A204.1 (cell line): Measurements from ENCODE around the gene TUBA1A.
"Not testable (repeated sequence)": the region's sequence is repeated elsewhere in the genome, so short reads cannot be mapped to it uniquely, and the experiment has no call there.

Source experiments
- FAIRE-seq: peaks from 2 replicates; lab custom pipeline; 2012; peaks lifted over from hg19 to GRCh38; lab: Jason Lieb, UNC

Gene TUBA1A

DNA sequence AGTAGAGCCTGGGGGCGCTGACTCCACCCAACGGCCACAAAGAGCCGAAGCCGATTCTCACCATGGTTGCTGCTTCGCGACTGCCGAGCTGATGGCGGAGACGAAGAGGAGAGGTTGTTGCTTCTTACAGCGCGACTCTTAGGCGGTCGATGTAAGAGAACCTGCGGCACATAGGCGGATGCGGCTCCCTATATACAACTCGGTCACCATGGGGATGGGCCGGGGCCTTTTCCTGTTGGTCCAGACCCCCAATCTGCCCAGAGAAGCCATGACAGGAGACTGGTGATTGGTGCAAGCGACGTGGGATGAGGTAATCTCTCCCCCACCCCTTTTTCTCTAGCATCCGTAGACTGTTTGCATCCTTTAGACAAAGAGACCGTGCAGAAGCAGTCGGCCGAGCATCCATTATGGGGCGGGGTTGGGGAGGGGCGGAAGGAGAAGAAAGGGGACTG is at the start of gene TUBA1A:
Gene TUBA1A (minus strand): TSS at position 165 of the 452 bp plus-strand sequence. CDS start 101 bp downstream, at position 64.
- peak; percentile 81 for FAIRE-seq

GRCh38 chr12:49236423-49236822 is 47.5 kb upstream of the TUBA1A start:
- FAIRE-seq, result no peak

DNA sequence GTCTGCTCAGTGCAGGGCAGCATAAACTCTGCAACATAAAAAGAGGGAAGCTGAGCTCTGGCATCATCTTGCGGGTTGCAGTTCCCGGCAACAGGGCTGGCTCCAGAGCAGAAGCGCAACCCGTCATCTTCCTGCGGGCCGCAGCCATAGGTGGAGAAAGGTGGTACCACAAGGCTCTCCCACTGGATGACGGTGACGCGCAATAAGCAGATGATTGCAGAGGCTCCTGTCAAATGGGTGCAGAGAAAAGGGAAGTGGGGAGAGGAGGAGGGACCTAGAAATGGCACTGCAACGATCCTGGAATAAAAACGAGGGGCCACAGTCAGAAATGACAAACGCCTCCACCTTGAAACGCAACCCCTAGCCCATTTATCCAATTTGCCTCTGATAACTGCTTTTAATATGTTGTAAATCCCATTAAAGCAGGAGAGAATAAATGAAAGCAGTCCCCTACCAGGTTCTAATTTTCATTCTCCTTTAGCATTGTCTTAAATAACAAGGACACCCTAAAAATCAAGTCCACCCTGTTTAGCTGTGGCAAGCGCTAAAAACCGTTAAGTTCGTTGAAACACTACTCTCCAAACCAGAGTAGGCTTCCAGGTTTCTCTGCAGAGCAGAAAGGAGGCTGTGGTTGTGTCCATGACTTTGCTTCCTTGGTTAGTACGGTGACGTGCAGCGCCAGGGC is 45.1 kb upstream of the TUBA1A start:
- FAIRE-seq, result no peak

- FAIRE-seq, result no peak
These were observed 44.3 kb upstream of the TUBA1A start for GRCh38 chr12:49232940-49233841.

- no peak for FAIRE-seq
These were observed 43.2 kb upstream of the TUBA1A start for GRCh38 chr12:49231878-49232655.

DNA sequence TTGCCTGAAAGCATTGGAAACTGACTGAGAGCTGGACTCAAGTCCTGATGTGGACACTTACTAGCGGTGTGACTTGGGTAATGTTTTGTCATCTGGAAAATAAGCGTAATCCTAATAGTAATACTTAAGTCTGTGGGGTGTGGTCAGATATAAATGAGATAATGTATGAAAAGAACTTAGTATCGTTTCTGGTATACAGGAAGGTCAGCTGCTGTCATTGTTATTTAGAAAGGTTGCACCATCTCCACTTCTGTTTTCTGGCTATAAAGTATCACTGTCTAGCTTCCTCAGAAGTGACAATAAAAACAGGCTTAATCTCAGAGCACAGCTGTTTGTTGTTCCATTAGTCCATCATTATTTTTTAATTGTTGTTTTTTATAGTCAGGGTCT is 41.9 kb upstream of the TUBA1A start:
- FAIRE-seq, result no peak

DNA sequence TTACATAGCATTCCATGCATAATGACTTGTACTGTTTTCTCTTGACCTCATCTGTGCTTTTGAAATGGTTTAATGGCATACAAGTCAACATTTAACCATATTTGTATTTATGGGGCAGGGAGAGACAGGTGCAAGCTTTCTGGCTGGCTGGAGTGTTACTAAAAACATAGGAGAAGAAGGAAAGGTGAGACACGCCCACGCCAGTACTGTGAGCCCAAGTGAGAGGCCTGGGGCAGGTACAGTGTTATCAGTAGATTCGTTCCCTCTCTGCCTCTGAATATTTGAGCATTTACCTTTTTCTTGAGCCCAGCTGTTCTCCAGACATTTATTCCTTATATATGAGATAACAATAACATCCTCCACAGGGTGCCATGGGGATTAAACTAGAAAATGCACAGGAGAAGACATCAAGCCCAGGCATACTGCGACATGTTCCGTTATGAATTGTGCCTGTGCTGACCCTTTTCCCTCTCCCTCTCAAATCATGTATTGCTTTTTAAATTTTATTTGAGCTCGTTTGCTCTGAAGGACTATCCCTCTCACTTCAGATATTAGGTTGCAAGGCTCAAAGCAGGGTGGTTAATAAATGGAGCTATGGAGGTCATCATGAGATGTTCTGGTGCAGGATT is 41.4 kb upstream of the TUBA1A start:
- no peak for FAIRE-seq

GRCh38 chr12:49228653-49229052 is 39.8 kb upstream of the TUBA1A start:
- no peak for FAIRE-seq

- FAIRE-seq, result no peak
These were observed 38.8 kb upstream of the TUBA1A start for GRCh38 chr12:49227713-49228112.

- no peak for FAIRE-seq
These were observed 36.8 kb upstream of the TUBA1A start for GRCh38 chr12:49225576-49226166.

DNA sequence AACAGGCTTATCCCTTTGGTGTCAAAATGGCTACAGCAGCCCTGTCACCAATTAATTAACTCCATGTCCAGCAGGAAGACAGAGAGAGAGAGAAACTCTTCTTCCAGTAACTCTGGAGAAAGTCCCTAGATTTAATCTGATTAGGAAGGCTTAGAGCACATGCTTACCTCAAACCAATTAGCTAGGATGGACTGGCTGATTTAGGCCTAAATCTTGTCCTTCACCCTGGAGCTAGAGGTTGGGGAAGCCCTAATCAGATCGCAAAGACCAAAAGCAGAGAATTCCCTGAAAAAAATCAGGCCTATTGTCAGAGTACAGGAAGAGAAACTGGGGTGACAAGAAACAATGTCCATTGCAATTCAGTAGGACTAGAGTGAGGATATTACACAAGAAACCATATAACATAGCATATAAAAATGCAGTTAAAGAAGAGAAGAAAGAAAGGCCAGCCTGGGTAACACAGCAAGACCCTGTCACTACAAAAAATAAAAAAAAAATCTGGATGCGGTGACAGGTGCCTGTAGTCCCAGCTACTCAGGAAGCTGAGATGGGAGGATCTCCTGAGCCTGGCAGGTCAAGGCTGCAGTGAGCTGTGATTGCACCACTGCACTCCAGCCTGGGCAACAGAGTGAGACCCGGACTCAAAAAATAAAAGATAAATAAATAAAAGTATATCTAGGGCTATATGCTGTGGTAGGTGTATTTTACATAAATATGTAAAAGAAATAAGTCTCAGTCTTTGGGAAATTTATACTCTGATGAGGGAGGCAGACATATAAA is 34.9 kb upstream of the TUBA1A start:
- FAIRE-seq, result no peak

DNA sequence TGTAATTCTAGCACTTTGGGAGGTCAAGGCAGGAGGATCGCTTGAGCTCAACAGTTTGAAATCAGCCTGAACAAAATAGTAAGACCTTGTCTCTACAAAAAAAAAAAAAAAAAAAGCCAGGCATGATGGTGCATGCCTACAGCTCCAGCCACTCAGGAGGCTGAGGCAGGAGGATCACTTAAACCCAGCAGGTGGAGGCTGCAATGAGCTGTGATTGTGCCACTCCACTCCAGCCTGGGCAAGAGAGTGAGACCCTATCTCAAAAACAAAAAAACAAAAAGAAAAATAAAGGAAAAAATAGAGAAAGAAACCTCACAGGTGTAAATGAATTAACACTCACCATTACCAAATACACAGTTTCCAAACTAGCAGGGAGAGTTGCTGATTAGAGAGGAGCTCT is 34.2 kb upstream of the TUBA1A start:
- no peak for FAIRE-seq

GRCh38 chr12:49220972-49221371 is 32.1 kb upstream of the TUBA1A start:
- FAIRE-seq, result no peak

DNA sequence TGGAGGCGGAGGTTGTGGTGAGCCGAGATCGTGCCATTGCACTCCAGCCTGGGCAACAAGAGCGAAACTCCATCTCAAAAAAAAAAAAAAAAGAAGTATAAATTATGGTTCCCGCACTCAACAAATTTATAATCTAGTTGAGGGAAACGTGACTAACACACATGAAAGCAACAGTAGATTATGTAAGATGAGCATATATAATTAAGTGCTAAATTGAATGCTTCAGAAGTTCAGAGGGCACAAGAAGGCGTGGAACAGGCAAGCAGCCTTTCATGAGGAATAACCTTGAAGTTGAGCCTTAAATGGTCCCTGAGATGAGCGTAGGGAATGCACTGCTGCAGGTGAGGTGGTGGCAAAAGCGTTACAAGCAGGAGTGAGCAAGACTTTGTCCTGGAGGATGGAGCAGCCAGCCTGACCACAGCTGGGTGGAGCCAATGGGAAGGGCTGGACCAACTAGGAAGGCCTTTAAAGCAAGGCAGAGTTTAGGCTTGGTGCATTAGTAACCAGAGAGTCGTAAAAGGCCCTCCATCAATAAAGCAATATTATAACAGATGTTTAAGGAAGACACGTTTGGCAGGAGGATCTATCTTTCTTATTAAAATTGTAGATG is 30.6 kb upstream of the TUBA1A start:
- no peak for FAIRE-seq

GRCh38 chr12:49212572-49212971 is 23.7 kb upstream of the TUBA1A start:
- FAIRE-seq, result no peak

- FAIRE-seq, result not testable (repeated sequence)
These were observed 21.8 kb upstream of the TUBA1A start for GRCh38 chr12:49210703-49211102.

- FAIRE-seq, result no peak
These were observed 19.8 kb upstream of the TUBA1A start for GRCh38 chr12:49208676-49209075.

GRCh38 chr12:49208146-49208545 is 19.3 kb upstream of the TUBA1A start:
- no peak for FAIRE-seq

DNA sequence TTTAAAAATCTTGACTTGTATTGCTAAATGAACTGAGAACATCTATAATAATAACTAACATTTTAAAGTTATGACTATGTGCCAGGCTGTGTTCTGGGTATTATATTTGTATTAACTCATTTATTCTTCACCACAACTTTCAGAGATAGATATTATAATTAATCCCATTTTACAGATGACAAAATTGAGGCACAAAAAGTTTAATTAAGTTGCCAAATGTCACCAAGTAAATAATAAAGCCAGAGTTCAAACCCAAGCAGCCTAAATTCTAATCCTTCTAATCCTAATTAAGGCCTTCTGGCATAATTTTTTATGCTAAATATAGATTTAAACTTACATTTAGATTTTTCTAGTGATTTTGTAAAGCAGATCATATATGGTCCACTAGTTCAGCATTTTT is 17.5 kb upstream of the TUBA1A start:
- no peak for FAIRE-seq

GRCh38 chr12:49201595-49202295 is 12.9 kb upstream of the TUBA1A start:
- FAIRE-seq, result no peak
